ENCODE results near the gene MYL9. TPM values are rescaled to one million over a fixed set of nuclear protein-coding genes. Genes with fewer than 3 reads are reported as not detected.

The MYL9 gene
- 2.7 and 13.9 TPM in 2 replicates for total RNA-seq

GRCh38 chr20:36541227-36541767 lies at the start of gene MYL9:
MYL9 (plus strand) TSS chr20:36541519; CDS start chr20:36544885, 3,366 bp downstream.

DNA sequence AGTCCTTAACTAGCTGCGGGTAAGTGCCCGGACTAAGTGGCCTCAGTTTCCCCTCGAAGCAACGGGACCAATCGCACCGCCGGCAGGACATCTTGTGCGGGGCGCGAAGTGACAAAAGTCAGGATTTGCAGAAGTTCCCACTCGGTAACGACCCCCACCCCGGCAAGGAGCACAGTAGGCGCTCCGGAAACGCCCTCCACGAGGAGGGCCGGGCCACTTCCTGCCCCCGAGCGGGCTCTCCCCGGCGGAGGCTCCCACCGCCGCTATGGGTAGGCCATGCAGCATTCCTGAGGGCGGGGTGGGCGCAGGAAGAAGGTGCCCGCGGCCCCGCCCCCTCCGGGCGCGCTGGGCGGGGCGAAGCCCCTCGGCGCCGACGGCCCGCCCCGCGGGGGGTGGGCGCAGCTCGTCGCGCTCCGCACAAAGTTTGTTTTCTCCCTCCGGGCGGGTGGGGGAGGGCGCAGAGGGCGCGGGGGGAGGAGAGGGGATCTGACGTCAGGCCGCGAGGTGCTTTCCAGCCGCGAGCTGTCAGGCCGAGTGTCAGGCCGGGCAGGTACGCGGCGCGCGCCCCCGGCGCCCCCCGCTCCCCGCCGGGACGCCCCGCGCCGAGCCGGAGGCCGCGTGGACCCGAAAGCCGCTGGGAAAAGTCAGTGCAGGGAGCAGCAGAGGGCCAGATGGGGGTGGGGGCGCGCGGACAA lies 31.9 kb downstream of the MYL9 start, which contains the start of gene TGIF2:
TSS of gene TGIF2 (plus strand) at position 495 of the 695 bp plus-strand sequence. CDS start 5,178 bp downstream, outside the sequence.

Small RNAs within 50 kb of the gene (small RNA-seq; reads per million reads assigned to genes)
- gene RF00017, result not detected

Other genes with a start within 250 kb of the MYL9 start
- 29.1 and 86.3 TPM in 2 replicates for gene DLGAP4, start 235.2 kb upstream of the MYL9 start, total RNA-seq
- gene TGIF2, start 32.1 kb downstream of the MYL9 start, total RNA-seq, result 8.7 and 12.6 TPM in 2 replicates
- gene RAB5IF, start 64.3 kb downstream of the MYL9 start, total RNA-seq, result 29.8 and 71.0 TPM in 2 replicates
- gene SLA2, start 104.7 kb downstream of the MYL9 start, total RNA-seq, result not detected in 2 replicates
- 27.5 and 47.1 TPM in 2 replicates for gene NDRG3, start 204.6 kb downstream of the MYL9 start, total RNA-seq
- 11.0 and 11.7 TPM in 2 replicates for gene DSN1, start 232.2 kb downstream of the MYL9 start, total RNA-seq